Psoas muscle (tissue), 8 donors: Measurements from ENCODE around the gene BCL11B. TPM values are rescaled to one million over a fixed set of nuclear protein-coding genes. Genes with fewer than 3 reads are reported as not detected.

ENCODE experiments used
- ATAC-seq, 4 donors: fragments of 200-7000 bp; cut with Tn5 transposase; one replicate each; pipeline ENCODE4 v1.9.1; 2020; ENCODE audit warnings: moderate library complexity in 3 of 4, mild to moderate bottlenecking in 2 of 4
- DNase-seq, 2 donors: peaks; one replicate each; pipeline ENCODE4 v3.0.0-alpha.2; 2020
- H3K27ac ChIP-seq: fragments of 200-600 bp; one replicate; pipeline ENCODE4 v1.8.0; 2022
- H3K27me3 ChIP-seq, 3 donors: fragments of 200-600 bp in 1 of 3; one replicate each; pipeline versions ENCODE4 v1.6.1 to v1.8.0; 2013 to 2022; ENCODE audit warnings: low read length in 2 of 3, mild to moderate bottlenecking in 2 of 3, moderate library complexity in 1 of 3; ENCODE audit not compliant: insufficient read depth in 3 of 3
- H3K36me3 ChIP-seq, 2 donors: fragments of 200-600 bp in 1 of 2; one replicate each; pipeline versions ENCODE4 v1.6.1 to v1.8.0; 2013 to 2022; ENCODE audit warnings: low read depth in 1 of 2, mild to moderate bottlenecking in 1 of 2, moderate library complexity in 1 of 2; ENCODE audit not compliant: insufficient read depth in 1 of 2
- H3K4me1 ChIP-seq: fragments of 200-600 bp; one replicate; pipeline ENCODE4 v1.8.0; 2022
- H3K4me3 ChIP-seq: fragments of 200-600 bp; one replicate; pipeline ENCODE4 v1.8.0; 2022; ENCODE audit warnings: mild to moderate bottlenecking
- H3K9me3 ChIP-seq: fragments of 200-600 bp; one replicate; pipeline ENCODE4 v1.8.0; 2022
- WGBS, 3 donors: extraction: QIAGEN DNeasy Blood & Tissue Kit; methylation state at CpG; one replicate each; pipeline versions ENCODE4 v1.1.6 to v1.1.7; 2013; 5-methylcytosine and 5-hydroxymethylcytosine counted together
- intact Hi-C, 2 donors: fragments of 100-400 bp; cut with DNase I; formaldehyde crosslinking; loops; one replicate each; pipeline versions ENCODE4 v1.11.0 to v1.14.2; 2022
- polyA plus RNA-seq, 3 donors: library from polyadenylated mRNA; stranded (reverse); fragments of 200-250 nt; gene quantifications; one replicate each; pipeline ENCODE4 v1.2.3, GENCODE V29; 2013
- total RNA-seq, 4 donors: library from RNA; stranded (reverse); fragmentation: NEBNext Ultra II Directional in 2 of 4; extraction: Animal tissue kit (Norgen Biotek cat#: 25700) in 2 of 4; gene quantifications; one replicate each; pipeline versions ENCODE4 v1.2.1 to v1.2.4, GENCODE V29; 2021 to 2023
- TF ChIP-seq, protein P1 (sequence below): fragments of 200-600 bp; IDR thresholded peaks from one replicate; pipeline ENCODE4 v1.8.0; 2022; ENCODE audit warnings: antibody characterized with exemption
- donor health status: healthy with polysubstance abuse.
- donor health status: DM: no; HTN: no; CAD: no; lungs with moderate emphysema.
- donor health status: Bipolar disorder and iron deficiency.
- donor health status: healthy.
- donor health status: DM: yes; HTN: yes; CAD: no.
- donor health status: DM: no; HTN: no; CAD: no.
- donor health status: DM: no; HTN: no; CAD: no.
- donor health status: DM: yes; HTN: yes; CAD: no.

The BCL11B gene
- total and polyA plus RNA-seq, 7 donors, result 0.01 to 0.34 (median 0.15) TPM; not detected in 2

DNA sequence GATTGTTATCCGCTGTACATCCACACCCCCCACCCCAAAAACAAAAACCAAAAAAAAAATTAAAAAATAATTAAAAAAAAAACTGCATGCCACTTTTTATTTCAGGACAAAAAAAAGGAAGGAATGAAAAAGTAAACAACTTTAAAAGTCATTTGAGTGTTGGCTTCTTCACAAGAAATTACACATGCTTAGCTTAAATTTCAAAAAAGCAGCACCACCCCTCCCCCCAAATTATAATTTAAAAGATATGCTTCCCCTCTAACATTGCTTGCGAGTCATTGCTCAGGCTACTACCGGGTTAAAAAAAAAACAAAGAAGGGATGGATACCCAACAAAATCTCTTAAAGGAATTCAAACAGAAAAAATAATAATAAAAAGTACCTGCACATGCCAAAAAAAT lies 98.5 kb downstream of the BCL11B start:
- ATAC-seq (no peak), DNase-seq (no peak)
- H3K4me1 ChIP-seq, result no peaks in the 10 kb centered on the region
- no peaks in the 10 kb centered on the region for H3K36me3 ChIP-seq
- H3K27me3 ChIP-seq, result no peaks in the 10 kb centered on the region
- H3K27ac ChIP-seq, result no peak overlapping the region
- TF ChIP-seq, protein P1, sequence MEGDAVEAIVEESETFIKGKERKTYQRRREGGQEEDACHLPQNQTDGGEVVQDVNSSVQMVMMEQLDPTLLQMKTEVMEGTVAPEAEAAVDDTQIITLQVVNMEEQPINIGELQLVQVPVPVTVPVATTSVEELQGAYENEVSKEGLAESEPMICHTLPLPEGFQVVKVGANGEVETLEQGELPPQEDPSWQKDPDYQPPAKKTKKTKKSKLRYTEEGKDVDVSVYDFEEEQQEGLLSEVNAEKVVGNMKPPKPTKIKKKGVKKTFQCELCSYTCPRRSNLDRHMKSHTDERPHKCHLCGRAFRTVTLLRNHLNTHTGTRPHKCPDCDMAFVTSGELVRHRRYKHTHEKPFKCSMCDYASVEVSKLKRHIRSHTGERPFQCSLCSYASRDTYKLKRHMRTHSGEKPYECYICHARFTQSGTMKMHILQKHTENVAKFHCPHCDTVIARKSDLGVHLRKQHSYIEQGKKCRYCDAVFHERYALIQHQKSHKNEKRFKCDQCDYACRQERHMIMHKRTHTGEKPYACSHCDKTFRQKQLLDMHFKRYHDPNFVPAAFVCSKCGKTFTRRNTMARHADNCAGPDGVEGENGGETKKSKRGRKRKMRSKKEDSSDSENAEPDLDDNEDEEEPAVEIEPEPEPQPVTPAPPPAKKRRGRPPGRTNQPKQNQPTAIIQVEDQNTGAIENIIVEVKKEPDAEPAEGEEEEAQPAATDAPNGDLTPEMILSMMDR, result no peak
- intact Hi-C loops, result no loop called here
- H3K4me3 ChIP-seq, result no peak overlapping the region
- 90 to 96% (median 91%) methylated on average over 3 of the region's 3 CpGs for WGBS, 3 donors
- no peaks in the 10 kb centered on the region for H3K9me3 ChIP-seq

DNA sequence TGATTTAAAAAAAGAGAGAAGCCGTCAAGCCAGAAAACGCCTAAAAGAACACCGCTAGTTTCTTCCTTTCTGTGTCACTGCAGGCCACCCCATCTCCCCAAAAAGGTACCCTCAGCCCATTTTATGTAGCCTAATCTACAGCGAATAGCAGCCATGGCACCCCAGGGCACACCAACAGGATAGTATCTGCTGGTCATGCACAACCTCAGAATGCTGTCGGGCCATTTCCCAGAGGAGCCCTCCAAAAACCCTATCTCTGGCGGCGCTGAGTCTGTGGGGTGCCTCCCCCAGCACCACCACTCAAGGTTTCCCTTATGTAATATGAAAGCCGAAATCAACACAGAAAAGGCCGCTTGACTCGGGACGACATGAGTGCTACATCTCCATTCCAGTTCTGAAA lies 98.9 kb downstream of the BCL11B start:
- Histone ChIP-seq H3K9me3 (no peaks in the 10 kb centered on the region), H3K27ac (no peak overlapping the region), H3K27me3 (peaks cover 0 to under 1% (median 0%) of the 10 kb centered on the region in 3 donors), H3K4me1 (no peaks in the 10 kb centered on the region), H3K4me3 (no peak overlapping the region), H3K36me3 (no peaks in the 10 kb centered on the region)
- no peak for ATAC-seq
- 90 to 91% (median 90%) methylated on average over 11 of the region's 11 CpGs for WGBS, 3 donors
- TF ChIP-seq, protein P1, result no peak
- no peak for DNase-seq
- intact Hi-C loops, result no loop called here

DNA sequence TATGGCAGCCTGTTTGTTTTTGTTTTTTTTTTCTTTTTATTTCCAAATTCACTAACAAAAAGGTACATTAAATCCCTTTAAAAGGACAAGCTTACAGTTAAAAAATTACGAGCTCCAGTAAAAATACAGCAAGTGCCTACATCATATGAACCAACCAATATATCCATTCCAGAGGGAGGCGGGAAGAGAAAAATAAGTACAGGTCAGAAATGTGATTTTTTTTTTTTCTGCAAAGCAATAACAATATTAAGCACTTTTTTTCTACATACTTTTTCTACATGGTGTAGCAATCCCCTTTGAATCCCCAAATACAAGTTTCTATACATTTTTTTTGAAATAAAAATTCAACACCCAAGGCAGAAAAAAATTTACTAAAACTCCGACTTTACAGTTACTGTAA lies 100.6 kb downstream of the BCL11B start:
- intact Hi-C loops, result no loop called here
- no peaks in the 10 kb centered on the region for H3K4me1 ChIP-seq
- H3K27me3 ChIP-seq, result peaks cover under 1 to 4% (median 3%) of the 10 kb centered on the region in 3 donors
- ATAC-seq (no peak), DNase-seq (no peak)
- no peak overlapping the region for H3K4me3 ChIP-seq
- no peak overlapping the region for H3K27ac ChIP-seq
- no peaks in the 10 kb centered on the region for H3K9me3 ChIP-seq
- TF ChIP-seq, protein P1, result no peak
- H3K36me3 ChIP-seq, result no peaks in the 10 kb centered on the region
- WGBS, 3 donors, result 93 to 97% (median 93%) methylated on average over 3 of the region's 3 CpGs

DNA sequence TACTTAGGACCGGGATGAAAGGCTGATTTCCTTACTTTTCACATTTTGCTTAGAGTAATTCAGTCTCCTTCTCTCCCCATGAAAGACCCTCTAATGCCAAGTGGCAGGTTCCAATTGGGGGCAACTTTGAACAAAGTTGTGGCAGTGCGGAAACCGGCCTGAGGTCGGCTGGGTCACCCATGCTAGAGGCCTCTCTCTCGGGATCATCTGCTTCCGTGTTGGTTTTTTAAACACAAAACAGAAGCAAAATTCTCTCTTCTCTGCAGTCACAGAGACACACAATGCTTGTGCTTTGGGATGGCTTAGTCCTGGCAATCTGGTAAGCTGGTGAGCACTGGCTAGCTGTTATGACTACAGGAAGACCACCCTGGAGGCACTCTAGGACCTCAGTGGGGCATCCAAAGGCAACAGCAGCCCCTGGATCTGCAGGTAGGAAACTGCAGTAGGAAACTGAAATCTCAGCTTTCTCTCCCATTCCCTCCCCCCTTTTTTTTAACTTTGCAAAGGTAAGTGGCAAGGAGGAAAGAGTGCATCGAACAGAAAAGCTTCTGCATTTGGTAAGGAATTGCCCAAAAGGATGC lies 102.1 kb downstream of the BCL11B start:
- Histone ChIP-seq H3K4me1 (no peaks in the 10 kb centered on the region), H3K9me3 (no peaks in the 10 kb centered on the region), H3K4me3 (no peak overlapping the region), H3K36me3 (no peaks in the 10 kb centered on the region), H3K27ac (no peak overlapping the region), H3K27me3 (peaks cover 2 to 4% (median 3%) of the 10 kb centered on the region in 3 donors)
- intact Hi-C loops, result no loop called here
- DNase-seq, result no peak
- 77 to 83% (median 79%) methylated on average over 7 of the region's 7 CpGs for WGBS, 3 donors
- TF ChIP-seq, protein P1, result no peak
- no peak for ATAC-seq

DNA sequence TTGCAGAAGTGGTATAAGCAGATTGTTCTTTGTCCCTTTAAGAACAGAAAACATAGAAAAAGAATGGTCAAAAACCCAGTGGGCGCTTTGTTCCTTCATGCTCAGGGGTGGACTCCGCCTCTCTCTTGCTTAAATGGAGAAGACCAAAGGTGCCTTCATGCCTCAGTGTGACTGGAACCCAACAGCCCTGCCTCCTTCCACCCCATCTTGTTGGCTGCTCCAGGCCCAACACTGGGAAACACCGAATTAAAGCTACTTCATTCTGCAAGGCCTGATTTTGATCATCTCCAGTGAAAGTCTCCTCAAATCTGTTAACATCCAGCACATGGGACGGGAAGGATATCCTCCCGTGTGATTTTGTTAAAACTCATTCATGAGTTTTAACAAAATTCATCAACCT lies 103.7 kb downstream of the BCL11B start:
- H3K27ac ChIP-seq, result no peak overlapping the region
- intact Hi-C loops, result no loop called here
- 95 to 98% (median 96%) methylated on average over 5 of the region's 5 CpGs for WGBS, 3 donors

More for the DNA sequence above, 103.7 kb downstream of the BCL11B start:
- Histone ChIP-seq H3K4me1 (no peaks in the 10 kb centered on the region), H3K36me3 (no peaks in the 10 kb centered on the region), H3K4me3 (no peak overlapping the region), H3K27me3 (peaks cover 2 to 7% (median 3%) of the 10 kb centered on the region in 3 donors), H3K9me3 (no peaks in the 10 kb centered on the region)
- ATAC-seq (no peak), DNase-seq (no peak)
- TF ChIP-seq, protein P1, result no peak
